MM.1S (cell line): ENCODE data around the gene S100A7.

Source experiments
- CTCF ChIP-seq: fragments of 300-600 bp; sonication (generic); IDR thresholded peaks from 2 replicates; pipeline ENCODE4 v1.5.1; 2016; ENCODE audit warnings: antibody characterized with exemption, low read length, mixed read lengths
- EZH2phosphoT487 ChIP-seq: fragments of 300-600 bp; sonication (generic); IDR thresholded peaks from 2 replicates; pipeline ENCODE4 v1.6.1; 2018; ENCODE audit warnings: antibody characterized with exemption, low read length

- TF ChIP-seq CTCF (no peak), EZH2phosphoT487 (no peak)
Observed at GRCh38 chr1:153431002-153431401, 29.4 kb downstream of the S100A7 start.
